ENCODE data around the gene ANKRD35.

The ANKRD35 gene

GRCh38 chr1:145918992-145919939, 33.6 kb upstream of the ANKRD35 start:
- TF ChIP-seq CTCF (conservative IDR thresholded peaks at IDR 0.05) = 0 out of 2 replicates have a peak, but pooled peaks have one; percentile 7
- H3K27ac ChIP-seq = peak overlapping the region; percentile 82

- peak within 1 kb of the TSS; percentile 82 for H3K27ac ChIP-seq
- no peak for TF ChIP-seq CTCF (conservative IDR thresholded peaks at IDR 0.05)
Observed at GRCh38 chr1:145918144-145918991, 32.7 kb upstream of the ANKRD35 start, which contains the start of gene PEX11B. Gene PEX11B (minus strand): TSS chr1:145918717. CDS start chr1:145918688, 29 bp downstream.

GRCh38 chr1:145917595-145917994, 31.9 kb upstream of the ANKRD35 start:
- H3K27ac ChIP-seq = peak overlapping the region; percentile 82
- TF ChIP-seq CTCF (conservative IDR thresholded peaks at IDR 0.05) = no peak

- H3K27ac ChIP-seq = no peak overlapping the region
Observed at GRCh38 chr1:145916745-145917144, 31.1 kb upstream of the ANKRD35 start.

GRCh38 chr1:145912128-145912641, 26.5 kb upstream of the ANKRD35 start:
- H3K27ac ChIP-seq = no peak overlapping the region
- TF ChIP-seq CTCF (conservative IDR thresholded peaks at IDR 0.05) = no peak

More at GRCh38 chr1:145916745-145917144, 31.1 kb upstream of the ANKRD35 start:
- no peak for TF ChIP-seq CTCF (conservative IDR thresholded peaks at IDR 0.05)

- H3K27ac ChIP-seq = no peak overlapping the region
Observed at GRCh38 chr1:145908653-145909052, 23.0 kb upstream of the ANKRD35 start.

More at GRCh38 chr1:145908653-145909052, 23.0 kb upstream of the ANKRD35 start:
- no peak for TF ChIP-seq CTCF (conservative IDR thresholded peaks at IDR 0.05)
